Smooth muscle cell of the brain vasculature (primary cell): ENCODE results near the gene SPNS3.

ENCODE experiments used
- DNase-seq: peaks from one replicate; pipeline ENCODE4 v3.0.0-alpha.2; 2012; ENCODE audit warnings: low read depth, low spot score

SPNS3 gene

DNA sequence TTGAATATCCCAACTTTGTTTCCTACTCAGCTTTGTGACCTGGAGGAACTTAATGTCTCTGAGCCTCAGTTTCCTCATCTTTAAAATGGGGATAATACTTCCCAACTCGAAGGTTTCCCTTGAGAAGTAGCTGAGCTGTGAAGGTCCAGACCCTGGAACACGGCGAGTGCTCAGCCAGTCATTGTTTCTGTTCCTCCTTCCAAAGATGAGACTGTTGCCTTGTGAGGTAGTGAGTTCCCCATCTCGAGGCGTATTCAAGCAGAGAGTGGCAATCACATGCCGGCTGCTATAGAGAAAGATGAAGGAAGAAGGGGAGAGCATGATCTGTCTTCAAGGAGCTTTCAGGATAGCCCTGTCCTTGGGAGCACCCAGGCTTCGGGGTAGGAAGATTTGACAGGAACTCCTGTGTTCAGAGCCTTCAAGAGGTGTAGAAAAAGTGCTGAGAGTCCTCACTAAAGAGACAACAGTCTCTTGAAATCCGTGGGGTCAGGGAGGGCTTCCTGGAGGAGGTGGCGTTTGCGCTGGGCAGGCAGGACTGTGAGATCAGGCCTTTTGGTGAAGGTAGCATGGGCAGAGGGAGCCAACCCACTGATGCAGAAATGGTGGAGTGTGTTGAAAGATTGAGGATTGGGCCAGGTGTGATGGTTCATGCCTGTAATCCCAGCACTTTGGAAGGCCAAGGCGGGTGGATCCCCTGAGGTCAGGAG is 92.1 kb downstream of the SPNS3 start:
- no peak for DNase-seq

GRCh38 chr17:4527134-4527533 is 93.4 kb downstream of the SPNS3 start:
- DNase-seq = no peak

DNA sequence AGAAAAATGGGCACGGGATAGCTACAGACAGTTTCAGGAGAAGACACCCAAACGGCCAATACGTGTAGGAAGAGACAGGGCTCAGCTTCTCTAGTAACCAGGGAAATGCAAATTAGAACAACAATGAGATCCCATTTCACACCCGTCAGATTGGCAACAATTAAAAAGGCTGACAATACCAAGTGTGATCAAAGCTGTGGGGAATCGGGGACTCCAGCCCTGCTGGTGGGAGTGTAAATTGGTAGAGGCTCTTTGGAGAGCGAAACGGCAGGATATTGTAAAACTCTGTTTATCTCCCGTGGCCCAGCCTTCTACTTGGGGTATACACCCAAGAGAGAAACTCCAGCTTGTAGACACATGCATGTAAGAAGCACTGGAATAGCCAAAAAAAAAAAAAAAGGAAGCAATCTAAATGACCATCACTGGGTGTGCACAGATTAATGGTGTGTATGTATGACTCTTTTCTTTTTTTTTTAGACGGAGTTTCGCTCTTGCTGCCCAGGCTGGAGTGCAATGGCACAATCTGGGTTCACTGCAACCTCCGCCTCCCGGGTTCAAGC is 93.9 kb downstream of the SPNS3 start:
- DNase-seq = no peak

DNA sequence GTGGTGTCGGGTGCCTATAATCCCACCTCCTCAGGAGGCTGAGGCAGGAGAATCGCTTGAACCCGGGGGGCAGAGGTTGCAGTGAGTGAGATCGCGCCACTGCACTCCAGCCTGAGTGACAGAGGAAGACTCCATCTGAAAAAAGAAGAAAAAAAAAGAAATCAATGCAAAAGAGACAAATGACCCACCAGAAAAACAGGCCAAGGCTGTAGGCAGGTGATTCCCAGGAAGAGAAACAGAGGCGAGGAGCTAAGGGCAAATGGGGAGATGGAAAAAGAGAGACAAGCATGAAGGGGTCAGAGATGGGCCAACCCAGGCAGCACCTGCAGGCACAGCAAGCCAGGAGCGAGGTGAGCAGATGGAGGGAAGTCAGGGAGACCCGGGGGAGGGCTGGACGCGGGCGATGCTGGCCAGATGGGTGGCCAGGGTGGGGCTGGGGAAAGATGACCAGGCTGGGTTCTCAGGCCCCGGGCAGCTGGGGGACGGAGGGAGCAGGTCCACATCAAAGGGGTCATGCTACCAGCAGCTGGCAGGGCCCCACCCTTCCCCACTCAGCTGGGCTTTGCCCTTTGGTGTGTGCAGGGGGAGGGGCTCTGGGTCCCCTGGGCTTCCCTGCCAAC is 95.9 kb downstream of the SPNS3 start:
- DNase-seq = no peak

DNA sequence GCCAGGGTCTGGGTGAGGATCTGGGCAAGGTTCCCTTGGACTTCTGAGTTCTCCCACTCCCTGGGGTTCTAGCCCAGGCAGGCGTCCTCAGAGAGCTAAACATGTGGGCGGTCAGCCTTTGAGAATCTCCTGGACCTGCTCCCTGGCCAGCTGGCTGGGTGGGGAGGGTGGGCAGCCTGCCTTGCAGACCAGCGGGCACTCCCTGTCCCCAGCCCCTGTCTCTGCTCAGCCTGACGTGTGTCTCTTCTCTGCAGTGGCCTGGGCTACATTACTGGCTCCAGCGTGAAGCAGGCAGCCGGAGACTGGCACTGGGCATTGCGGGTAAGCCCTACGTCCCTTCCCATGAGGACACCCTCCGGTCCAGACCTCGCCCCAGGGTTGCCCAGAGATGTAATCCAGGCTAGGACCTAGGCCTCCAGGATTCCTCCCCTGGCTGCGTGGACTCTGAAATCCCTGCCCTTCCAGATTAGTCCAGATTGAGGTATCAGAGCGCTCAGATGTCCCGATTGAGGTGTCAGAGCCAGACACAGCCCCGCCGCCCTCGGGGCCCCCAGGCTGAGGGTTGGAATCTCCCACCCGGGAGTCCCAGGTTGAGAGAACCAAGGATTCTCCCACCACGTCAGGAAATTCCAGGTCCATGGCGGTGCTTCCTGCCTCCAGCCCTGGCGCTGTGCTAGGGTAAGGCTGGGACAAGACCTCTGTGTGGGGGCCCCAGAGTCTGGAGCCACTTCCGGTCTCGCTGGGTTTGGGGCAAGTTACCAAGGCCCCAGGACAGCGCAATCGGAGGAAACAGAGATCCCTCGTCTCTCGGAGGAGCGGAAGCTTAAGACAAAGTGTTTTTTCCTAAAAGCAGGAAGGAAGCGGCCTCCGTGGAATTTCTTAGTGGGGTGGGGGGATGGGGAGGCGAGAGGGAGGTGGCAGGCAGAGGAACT is 97.3 kb downstream of the SPNS3 start:
- no peak for DNase-seq

GRCh38 chr17:4531988-4532736 is 98.4 kb downstream of the SPNS3 start:
- no peak for DNase-seq

DNA sequence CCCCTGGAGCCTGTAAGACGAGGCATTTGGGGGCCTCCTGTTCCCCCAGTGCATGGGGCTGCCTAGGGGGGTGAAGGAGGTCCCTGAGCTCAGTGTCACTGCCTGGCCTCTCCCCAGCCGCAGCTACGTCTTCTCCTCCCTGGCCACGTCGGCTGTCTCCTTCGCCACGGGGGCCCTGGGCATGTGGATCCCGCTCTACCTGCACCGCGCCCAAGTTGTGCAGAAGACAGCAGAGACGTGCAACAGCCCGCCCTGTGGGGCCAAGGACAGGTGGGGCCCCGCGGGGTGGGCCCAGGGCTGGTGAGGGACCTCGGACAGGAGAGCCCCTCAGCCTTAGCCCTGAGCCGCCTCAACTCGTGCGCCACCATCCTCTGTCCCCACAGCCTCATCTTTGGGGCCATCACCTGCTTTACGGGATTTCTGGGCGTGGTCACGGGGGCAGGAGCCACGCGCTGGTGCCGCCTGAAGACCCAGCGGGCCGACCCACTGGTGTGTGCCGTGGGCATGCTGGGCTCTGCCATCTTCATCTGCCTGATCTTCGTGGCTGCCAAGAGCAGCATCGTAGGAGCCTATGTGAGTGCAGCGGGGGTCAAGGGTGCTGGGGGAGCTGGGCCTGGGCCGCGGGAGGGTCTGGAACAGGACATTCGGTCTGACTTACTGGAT is 99.3 kb downstream of the SPNS3 start:
- DNase-seq = no peak

- DNase-seq = no peak
These were observed 100.1 kb downstream of the SPNS3 start for GRCh38 chr17:4533523-4534504.

DNA sequence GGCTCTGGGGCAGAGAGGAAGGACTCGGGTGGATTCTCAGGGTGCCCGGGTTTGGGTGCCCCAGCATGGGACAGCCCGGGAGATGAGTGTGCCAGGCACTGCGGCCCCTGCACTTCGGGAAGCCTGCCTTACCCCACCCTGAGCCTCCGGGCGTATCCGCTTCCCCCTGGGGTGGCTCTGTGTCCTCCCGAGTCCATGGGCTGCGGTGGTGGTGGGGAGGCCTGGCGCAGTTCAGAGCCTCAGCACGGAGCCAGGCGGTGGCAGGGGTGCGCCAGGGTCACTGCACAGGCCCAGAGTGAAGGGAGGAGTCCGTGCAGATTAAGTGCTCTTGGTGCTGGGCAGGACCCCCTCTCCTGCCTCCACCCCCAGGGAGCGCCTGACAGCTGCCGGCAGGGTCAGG is 100.8 kb downstream of the SPNS3 start:
- DNase-seq = no peak

GRCh38 chr17:4534928-4535666 is 101.4 kb downstream of the SPNS3 start:
- no peak for DNase-seq

DNA sequence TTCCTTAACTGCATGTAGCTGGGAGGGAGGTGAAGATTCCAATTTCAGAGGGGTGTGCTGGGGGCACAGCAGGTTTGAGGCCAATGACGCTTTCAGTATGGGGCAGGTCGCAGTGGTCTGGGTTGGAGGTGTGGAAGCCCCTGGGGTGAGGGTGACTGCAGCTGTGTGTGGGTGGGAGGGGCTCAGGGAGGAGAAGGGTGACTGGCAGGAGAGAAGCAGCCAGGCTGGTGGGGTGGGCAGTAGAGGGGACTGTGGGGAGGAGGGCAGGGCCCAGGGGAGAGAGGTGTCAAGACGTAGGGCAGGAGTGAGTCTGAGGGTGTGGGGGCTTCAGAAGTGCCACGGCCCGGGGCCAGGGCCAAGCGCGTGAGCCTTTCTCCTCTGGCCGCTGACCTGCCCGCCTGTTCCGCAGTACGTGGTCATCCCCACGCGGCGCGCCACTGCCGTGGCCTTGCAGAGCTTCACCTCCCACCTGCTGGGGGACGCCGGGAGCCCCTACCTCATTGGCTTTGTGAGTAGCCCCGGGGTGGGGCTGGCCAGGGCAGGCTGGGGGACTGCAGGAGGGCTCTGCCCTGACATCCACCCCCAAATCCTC is 102.0 kb downstream of the SPNS3 start:
- DNase-seq = no peak

DNA sequence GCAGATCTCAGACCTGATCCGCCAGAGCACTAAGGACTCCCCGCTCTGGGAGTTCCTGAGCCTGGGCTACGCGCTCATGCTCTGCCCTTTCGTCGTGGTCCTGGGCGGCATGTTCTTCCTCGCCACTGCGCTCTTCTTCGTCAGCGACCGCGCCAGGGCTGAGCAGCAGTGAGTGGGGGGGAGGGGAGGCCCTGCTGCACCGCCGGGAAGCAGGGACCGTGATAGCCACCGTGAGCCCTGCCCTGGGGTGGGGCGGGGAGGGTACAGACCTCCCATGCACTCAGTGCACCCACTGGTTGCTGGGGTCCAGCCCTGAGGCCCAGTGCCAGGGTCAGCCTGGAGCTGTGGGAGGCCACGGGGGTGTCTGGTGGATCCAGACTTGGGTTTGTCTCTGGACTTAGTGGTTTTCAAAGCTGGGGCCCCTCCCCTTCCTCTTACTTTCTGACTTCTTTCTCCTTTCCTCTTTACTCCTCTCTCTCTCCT is 102.6 kb downstream of the SPNS3 start:
- DNase-seq = no peak

- no peak for DNase-seq
These were observed 103.1 kb downstream of the SPNS3 start for GRCh38 chr17:4536742-4537411.
